HEK293 (cell line): ENCODE data around the gene R3HDM1.

Experiments
- CTCF ChIP-seq: fragments of 450-650 bp; formaldehyde crosslinking; IDR thresholded peaks from 2 replicates; pipeline ENCODE4 v1.5.1; 2016; ENCODE audit warnings: missing biosample characterization, missing genetic modification characterization
- KLF16 ChIP-seq: fragments of 450-650 bp; formaldehyde crosslinking; IDR thresholded peaks from 2 replicates; pipeline ENCODE4 v1.5.1; 2017; ENCODE audit warnings: missing biosample characterization, missing genetic modification characterization
- TCF7L2 ChIP-seq: IDR thresholded peaks from 2 replicates; pipeline ENCODE4 v1.6.1; 2011; ENCODE audit warnings: low read depth, mild to moderate bottlenecking, inconsistent platforms, low read length, moderate library complexity, borderline replicate concordance
- ZNF311 ChIP-seq: fragments of 450-650 bp; formaldehyde crosslinking; IDR thresholded peaks from 2 replicates; pipeline ENCODE4 v1.5.1; 2017; ENCODE audit warnings: missing biosample characterization, missing genetic modification characterization, borderline replicate concordance
- ZNF350 ChIP-seq: fragments of 450-650 bp; formaldehyde crosslinking; IDR thresholded peaks from 2 replicates; pipeline ENCODE4 v1.5.0; 2017; ENCODE audit warnings: missing biosample characterization, mild to moderate bottlenecking, missing genetic modification characterization
- TF ChIP-seq, protein P1 (sequence below): fragments of 450-650 bp; formaldehyde crosslinking; IDR thresholded peaks from 2 replicates; pipeline ENCODE4 v1.5.1; 2016; ENCODE audit warnings: missing biosample characterization, missing genetic modification characterization, borderline replicate concordance

- TF ChIP-seq, protein P1, sequence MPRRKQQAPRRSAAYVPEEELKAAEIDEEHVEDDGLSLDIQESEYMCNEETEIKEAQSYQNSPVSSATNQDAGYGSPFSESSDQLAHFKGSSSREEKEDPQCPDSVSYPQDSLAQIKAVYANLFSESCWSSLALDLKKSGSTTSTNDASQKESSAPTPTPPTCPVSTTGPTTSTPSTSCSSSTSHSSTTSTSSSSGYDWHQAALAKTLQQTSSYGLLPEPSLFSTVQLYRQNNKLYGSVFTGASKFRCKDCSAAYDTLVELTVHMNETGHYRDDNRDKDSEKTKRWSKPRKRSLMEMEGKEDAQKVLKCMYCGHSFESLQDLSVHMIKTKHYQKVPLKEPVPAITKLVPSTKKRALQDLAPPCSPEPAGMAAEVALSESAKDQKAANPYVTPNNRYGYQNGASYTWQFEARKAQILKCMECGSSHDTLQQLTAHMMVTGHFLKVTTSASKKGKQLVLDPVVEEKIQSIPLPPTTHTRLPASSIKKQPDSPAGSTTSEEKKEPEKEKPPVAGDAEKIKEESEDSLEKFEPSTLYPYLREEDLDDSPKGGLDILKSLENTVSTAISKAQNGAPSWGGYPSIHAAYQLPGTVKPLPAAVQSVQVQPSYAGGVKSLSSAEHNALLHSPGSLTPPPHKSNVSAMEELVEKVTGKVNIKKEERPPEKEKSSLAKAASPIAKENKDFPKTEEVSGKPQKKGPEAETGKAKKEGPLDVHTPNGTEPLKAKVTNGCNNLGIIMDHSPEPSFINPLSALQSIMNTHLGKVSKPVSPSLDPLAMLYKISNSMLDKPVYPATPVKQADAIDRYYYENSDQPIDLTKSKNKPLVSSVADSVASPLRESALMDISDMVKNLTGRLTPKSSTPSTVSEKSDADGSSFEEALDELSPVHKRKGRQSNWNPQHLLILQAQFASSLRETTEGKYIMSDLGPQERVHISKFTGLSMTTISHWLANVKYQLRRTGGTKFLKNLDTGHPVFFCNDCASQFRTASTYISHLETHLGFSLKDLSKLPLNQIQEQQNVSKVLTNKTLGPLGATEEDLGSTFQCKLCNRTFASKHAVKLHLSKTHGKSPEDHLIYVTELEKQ (tag by site-specific recombination), result no peak
- TF ChIP-seq TCF7L2, result no peak
- no peak for TF ChIP-seq ZNF350
- TF ChIP-seq ZNF311, result no peak
- TF ChIP-seq CTCF (tag by site-specific recombination), result no peak
- no peak for TF ChIP-seq KLF16 (tag by site-specific recombination)
Measured at GRCh38 chr2:135694711-135695110, 163.4 kb downstream of the R3HDM1 start.
